ENCODE results near the gene WDR7.

DNA sequence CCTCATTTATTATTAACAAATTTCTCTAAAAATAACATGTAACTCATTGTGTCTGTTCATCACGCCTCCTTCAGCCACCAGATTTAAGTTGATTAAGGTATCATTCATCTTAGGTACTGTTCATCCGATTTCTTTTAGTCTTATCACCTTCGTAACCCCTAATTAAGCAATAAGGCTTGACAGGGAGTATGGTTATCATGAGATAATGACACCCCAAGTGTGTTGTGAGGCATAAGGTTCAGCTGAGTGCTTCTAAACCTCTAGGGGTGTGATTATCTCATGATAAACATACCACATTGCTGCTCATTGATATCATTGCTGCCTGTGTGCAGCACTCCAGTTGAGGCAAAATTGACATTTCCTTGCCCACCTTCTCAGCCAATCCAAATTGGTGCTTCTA lies 336.9 kb downstream of the WDR7 start:
- TF ChIP-seq, protein P1, sequence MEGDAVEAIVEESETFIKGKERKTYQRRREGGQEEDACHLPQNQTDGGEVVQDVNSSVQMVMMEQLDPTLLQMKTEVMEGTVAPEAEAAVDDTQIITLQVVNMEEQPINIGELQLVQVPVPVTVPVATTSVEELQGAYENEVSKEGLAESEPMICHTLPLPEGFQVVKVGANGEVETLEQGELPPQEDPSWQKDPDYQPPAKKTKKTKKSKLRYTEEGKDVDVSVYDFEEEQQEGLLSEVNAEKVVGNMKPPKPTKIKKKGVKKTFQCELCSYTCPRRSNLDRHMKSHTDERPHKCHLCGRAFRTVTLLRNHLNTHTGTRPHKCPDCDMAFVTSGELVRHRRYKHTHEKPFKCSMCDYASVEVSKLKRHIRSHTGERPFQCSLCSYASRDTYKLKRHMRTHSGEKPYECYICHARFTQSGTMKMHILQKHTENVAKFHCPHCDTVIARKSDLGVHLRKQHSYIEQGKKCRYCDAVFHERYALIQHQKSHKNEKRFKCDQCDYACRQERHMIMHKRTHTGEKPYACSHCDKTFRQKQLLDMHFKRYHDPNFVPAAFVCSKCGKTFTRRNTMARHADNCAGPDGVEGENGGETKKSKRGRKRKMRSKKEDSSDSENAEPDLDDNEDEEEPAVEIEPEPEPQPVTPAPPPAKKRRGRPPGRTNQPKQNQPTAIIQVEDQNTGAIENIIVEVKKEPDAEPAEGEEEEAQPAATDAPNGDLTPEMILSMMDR (IDR thresholded peaks at IDR 0.05), result no peak
- no peak for TF ChIP-seq POLR2A (IDR thresholded peaks at IDR 0.05)
